Suprapubic skin (tissue), 4 donors: Measurements from ENCODE around the gene TXLNB. TPM values are rescaled to one million over a fixed set of nuclear protein-coding genes. Genes with fewer than 3 reads are reported as not detected.
A peak's percentile ranks its signal among the peaks of the same experiment; 100 is the strongest.

ENCODE experiments used
- DNase-seq, 2 donors: peaks; one replicate each; pipeline ENCODE4 v3.0.0-alpha.2; 2019; ENCODE audit warnings: low spot score in 2 of 2
- H3K27ac ChIP-seq: fragments of 200-600 bp; sonication (generic); one replicate; pipeline ENCODE4 v1.5.1; 2019
- H3K27me3 ChIP-seq: fragments of 200-600 bp; sonication (generic); one replicate; pipeline ENCODE4 v1.5.1; 2019
- H3K36me3 ChIP-seq: fragments of 200-600 bp; sonication (generic); one replicate; pipeline ENCODE4 v1.5.1; 2019
- H3K4me1 ChIP-seq: fragments of 200-600 bp; sonication (generic); one replicate; pipeline ENCODE4 v1.5.1; 2019
- H3K4me3 ChIP-seq: fragments of 200-600 bp; sonication (generic); one replicate; pipeline ENCODE4 v1.5.1; 2019; ENCODE audit warnings: mild to moderate bottlenecking
- H3K9me3 ChIP-seq: fragments of 200-600 bp; sonication (generic); one replicate; pipeline ENCODE4 v1.5.1; 2019
- EP300 ChIP-seq: sonication (generic); formaldehyde crosslinking; IDR thresholded peaks from one replicate; pipeline ENCODE4 v1.6.1; 2017; ENCODE audit warnings: antibody characterized with exemption
- POLR2A ChIP-seq, 2 donors: fragments of 450-650 bp; IDR thresholded peaks; one replicate each; pipeline ENCODE4 v1.6.1; 2017; ENCODE audit warnings: antibody characterized with exemption in 2 of 2, mild to moderate bottlenecking in 2 of 2, moderate library complexity in 2 of 2
- POLR2AphosphoS5 ChIP-seq, 3 donors: sonication (generic); formaldehyde crosslinking; IDR thresholded peaks; one replicate each; pipeline ENCODE4 v1.6.1; 2017; ENCODE audit warnings: antibody characterized with exemption in 3 of 3
- WGBS: methylation state at CpG from one replicate; pipeline ENCODE4 v1.1.5; 2018; 5-methylcytosine and 5-hydroxymethylcytosine counted together
- total RNA-seq, 4 donors: library from RNA; depleted of rRNA; stranded (reverse); fragments of >200 nt; gene quantifications; one replicate each; pipeline ENCODE4 v1.1.0, GENCODE V29; 2016
- TF ChIP-seq, protein P1 (sequence below), 2 donors: fragments of 200-600 bp in 1 of 2; fragments of 450-650 bp in 1 of 2; sonication (generic) in 1 of 2; IDR thresholded peaks; one replicate each; pipeline ENCODE4 v1.5.1; 2016 to 2019; ENCODE audit warnings: antibody characterized with exemption in 2 of 2, mild to moderate bottlenecking in 1 of 2, moderate library complexity in 1 of 2

TXLNB gene
- total RNA-seq, 4 donors from 2014 or later = 0.10 to 0.59 (median 0.37) TPM

DNA sequence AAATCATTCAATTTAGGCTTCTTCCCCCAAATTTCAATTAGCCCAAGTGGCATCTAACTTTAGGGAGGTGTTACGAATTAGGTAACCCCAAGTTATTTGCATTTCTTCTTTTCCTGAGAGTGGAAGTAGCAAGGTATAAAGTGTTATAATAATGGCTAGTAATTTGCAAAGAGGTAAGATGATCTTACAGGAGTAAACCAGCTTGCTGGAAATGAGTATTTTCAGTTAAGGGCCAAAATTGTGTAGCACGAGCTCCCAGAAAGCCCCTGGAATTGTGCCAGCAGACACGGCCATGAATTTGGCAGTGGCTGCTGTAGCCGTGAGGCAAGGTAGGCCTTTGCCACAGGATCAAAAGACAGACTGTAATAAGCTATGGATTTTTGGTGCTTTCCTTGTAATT is 44.7 kb upstream of the TXLNB start:
- Histone ChIP-seq H3K9me3 (no peaks in the 10 kb centered on the region), H3K4me3 (no peak overlapping the region), H3K4me1 (peaks cover 46% of the 10 kb centered on the region), H3K27me3 (no peaks in the 10 kb centered on the region), H3K36me3 (no peaks in the 10 kb centered on the region), H3K27ac (peak overlapping the region; percentile 83)
- DNase-seq = no peak
- TF ChIP-seq EP300 (no peak), POLR2AphosphoS5 (IDR thresholded peaks at IDR 0.05) (no peak), POLR2A (IDR thresholded peaks at IDR 0.05) (no peak)
- TF ChIP-seq, protein P1, sequence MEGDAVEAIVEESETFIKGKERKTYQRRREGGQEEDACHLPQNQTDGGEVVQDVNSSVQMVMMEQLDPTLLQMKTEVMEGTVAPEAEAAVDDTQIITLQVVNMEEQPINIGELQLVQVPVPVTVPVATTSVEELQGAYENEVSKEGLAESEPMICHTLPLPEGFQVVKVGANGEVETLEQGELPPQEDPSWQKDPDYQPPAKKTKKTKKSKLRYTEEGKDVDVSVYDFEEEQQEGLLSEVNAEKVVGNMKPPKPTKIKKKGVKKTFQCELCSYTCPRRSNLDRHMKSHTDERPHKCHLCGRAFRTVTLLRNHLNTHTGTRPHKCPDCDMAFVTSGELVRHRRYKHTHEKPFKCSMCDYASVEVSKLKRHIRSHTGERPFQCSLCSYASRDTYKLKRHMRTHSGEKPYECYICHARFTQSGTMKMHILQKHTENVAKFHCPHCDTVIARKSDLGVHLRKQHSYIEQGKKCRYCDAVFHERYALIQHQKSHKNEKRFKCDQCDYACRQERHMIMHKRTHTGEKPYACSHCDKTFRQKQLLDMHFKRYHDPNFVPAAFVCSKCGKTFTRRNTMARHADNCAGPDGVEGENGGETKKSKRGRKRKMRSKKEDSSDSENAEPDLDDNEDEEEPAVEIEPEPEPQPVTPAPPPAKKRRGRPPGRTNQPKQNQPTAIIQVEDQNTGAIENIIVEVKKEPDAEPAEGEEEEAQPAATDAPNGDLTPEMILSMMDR (IDR thresholded peaks at IDR 0.05) = no peak
- 22% methylated on average over 4 of the region's 4 CpGs for WGBS

DNA sequence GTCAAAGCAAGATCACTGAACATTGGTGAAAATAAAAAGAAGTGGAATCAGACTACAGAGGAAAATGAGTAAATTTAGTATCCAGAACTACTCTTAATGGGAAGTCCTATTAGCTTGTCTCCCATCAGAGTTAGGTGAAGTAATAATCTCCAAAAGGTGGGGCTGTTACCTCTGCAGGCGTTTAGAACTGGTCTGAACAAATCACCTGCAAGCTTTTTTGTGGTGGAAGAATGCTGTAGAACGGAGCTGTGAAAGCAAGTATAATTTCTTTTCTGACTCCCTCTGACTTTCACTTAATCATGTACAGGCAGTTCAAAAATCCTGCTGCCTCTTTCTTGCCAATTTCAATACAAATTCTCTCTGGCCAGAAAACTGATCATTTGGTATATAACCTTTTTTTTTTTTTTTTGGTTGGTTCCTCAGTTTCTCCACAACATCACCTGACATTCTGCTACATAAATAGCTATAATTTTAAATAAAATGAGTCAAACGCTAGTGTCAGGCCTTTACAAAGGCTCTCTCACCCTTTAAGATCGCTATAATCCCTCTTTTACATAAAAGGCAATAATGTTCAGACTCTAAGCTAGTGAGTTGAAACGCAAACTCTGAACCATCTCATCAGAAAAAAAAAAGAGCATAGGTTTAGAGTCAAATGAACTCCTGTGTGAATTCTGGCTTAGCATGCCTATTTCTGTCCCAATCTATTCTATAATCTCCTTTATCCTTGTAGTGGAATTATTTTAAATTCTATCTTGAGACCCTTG is 43.8 kb upstream of the TXLNB start:
- Histone ChIP-seq H3K9me3 (no peaks in the 10 kb centered on the region), H3K4me1 (peaks cover 46% of the 10 kb centered on the region), H3K4me3 (no peak overlapping the region), H3K36me3 (no peaks in the 10 kb centered on the region), H3K27me3 (no peaks in the 10 kb centered on the region), H3K27ac (peak overlapping the region; percentile 83)
- no peak for TF ChIP-seq POLR2AphosphoS5 (IDR thresholded peaks at IDR 0.05)
- TF ChIP-seq, protein P1 (IDR thresholded peaks at IDR 0.05) = no peak
- no peak for TF ChIP-seq EP300
- TF ChIP-seq POLR2A (IDR thresholded peaks at IDR 0.05) = no peak
- no peak for DNase-seq
- WGBS = 60% methylated on average over 5 of the region's 5 CpGs

DNA sequence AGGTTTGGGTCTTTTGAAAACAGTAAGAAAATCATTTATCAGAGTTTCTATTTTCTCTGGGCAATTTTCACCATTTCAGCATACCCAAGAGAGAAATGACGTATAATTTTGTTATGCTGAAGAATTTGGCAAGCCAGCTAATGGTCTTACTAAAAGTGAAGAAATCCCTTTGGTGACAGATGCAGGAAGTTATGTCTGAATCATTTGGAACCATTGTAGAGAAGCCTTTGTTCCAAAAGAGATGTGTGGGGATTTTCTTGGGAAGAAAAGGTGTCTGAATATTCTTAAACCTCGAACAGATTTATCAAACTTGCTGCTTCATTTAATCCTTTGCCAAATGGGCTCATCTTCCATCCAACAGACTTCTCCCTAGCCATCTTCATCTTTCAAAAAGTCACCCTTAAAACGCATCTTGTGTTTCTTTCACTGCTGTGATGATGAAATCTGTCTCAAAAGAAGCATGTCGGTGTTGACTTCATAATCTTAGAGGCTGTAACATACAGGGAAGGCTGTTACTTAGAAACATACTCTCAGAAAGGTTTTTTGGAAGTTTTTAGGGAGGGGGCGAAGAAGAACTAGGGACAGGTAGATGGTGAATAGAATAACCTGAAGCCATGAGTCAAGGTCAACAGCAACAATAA is 43.1 kb upstream of the TXLNB start:
- WGBS = 24% methylated on average over 5 of the region's 5 CpGs
- TF ChIP-seq, protein P1 (IDR thresholded peaks at IDR 0.05) = no peak
- TF ChIP-seq POLR2A (IDR thresholded peaks at IDR 0.05) = no peak
- TF ChIP-seq POLR2AphosphoS5 (IDR thresholded peaks at IDR 0.05) = peak in 1 of 3 donors; percentile 21
- Histone ChIP-seq H3K4me3 (no peak overlapping the region), H3K9me3 (no peaks in the 10 kb centered on the region), H3K4me1 (peaks cover 46% of the 10 kb centered on the region), H3K27me3 (no peaks in the 10 kb centered on the region), H3K36me3 (no peaks in the 10 kb centered on the region), H3K27ac (peak overlapping the region; percentile 83)
- DNase-seq = no peak

DNA sequence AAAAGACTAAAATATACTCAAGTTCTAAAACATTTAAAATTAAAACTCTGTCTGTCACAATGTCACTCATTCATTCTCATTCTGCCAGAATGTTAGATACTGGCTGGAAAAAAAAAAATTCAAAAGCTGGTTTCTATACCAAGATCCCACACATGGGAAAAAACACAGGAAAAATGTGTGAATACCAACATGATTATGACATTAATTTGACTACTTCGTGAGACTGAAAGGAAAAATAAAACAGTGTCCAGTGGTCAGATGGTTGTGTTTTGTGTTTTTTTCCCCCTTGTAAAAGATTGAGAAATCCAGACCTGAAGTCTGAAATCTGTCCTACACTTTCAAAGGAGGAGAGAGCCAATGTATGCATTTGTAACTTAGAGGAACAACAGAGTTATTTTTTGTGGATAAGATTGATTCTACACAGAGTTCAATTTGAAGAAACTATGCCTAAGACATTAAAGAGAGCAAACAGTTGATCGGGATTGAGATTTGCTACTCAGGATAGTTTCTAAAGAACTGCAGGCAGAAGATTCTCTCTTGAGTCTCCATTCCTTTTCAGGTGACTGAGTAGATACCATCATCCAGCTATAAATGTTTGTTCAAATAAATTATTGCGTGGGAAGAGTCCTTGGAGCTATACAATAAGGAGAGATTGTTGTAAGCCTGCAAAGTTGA is 39.2 kb upstream of the TXLNB start:
- TF ChIP-seq POLR2A (IDR thresholded peaks at IDR 0.05) (no peak), EP300 (no peak), POLR2AphosphoS5 (IDR thresholded peaks at IDR 0.05) (no peak)
- TF ChIP-seq, protein P1 (IDR thresholded peaks at IDR 0.05) = no peak
- 61% methylated on average over 3 of the region's 3 CpGs for WGBS

DNA sequence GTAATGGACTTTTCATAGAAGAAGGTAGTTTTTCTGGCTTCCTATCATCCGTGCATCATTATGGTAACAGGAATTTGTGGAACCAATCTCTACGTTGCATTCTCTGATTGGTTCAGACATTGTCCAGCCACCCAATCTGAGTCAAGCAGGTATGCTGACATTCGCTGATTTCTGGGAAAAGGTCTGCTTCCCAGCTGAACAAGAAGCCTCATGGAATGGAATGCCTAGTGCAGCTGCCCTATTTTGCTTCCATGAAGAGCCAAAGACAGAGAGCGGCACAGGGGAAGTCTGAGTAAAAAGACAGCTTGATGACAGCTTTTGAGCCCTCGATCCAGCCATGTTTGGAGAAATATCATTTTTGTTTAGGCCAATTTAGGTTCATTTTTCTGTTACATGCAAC is 38.5 kb upstream of the TXLNB start:
- 69% methylated on average over 5 of the region's 5 CpGs for WGBS
- no peak overlapping the region for H3K27ac ChIP-seq
- H3K27me3 ChIP-seq = no peaks in the 10 kb centered on the region

More for the DNA sequence above, 39.2 kb upstream of the TXLNB start:
- peaks cover 18% of the 10 kb centered on the region for H3K4me1 ChIP-seq
- no peaks in the 10 kb centered on the region for H3K9me3 ChIP-seq
- no peaks in the 10 kb centered on the region for H3K27me3 ChIP-seq
- no peaks in the 10 kb centered on the region for H3K36me3 ChIP-seq
- no peak for DNase-seq
- no peak overlapping the region for H3K4me3 ChIP-seq
- H3K27ac ChIP-seq = no peak overlapping the region

More for the DNA sequence above, 38.5 kb upstream of the TXLNB start:
- TF ChIP-seq POLR2A (IDR thresholded peaks at IDR 0.05) = no peak
- TF ChIP-seq EP300 = no peak
- TF ChIP-seq, protein P1 (IDR thresholded peaks at IDR 0.05) = no peak
- no peak for TF ChIP-seq POLR2AphosphoS5 (IDR thresholded peaks at IDR 0.05)
- no peak for DNase-seq
- peaks cover 13% of the 10 kb centered on the region for H3K4me1 ChIP-seq
- no peaks in the 10 kb centered on the region for H3K9me3 ChIP-seq
- no peak overlapping the region for H3K4me3 ChIP-seq
- no peaks in the 10 kb centered on the region for H3K36me3 ChIP-seq
